ENCODE data around the gene GNAL.
"Not testable (repeated sequence)": the region's sequence is repeated elsewhere in the genome, so short reads cannot be mapped to it uniquely, and the experiment has no call there.

Gene GNAL

DNA sequence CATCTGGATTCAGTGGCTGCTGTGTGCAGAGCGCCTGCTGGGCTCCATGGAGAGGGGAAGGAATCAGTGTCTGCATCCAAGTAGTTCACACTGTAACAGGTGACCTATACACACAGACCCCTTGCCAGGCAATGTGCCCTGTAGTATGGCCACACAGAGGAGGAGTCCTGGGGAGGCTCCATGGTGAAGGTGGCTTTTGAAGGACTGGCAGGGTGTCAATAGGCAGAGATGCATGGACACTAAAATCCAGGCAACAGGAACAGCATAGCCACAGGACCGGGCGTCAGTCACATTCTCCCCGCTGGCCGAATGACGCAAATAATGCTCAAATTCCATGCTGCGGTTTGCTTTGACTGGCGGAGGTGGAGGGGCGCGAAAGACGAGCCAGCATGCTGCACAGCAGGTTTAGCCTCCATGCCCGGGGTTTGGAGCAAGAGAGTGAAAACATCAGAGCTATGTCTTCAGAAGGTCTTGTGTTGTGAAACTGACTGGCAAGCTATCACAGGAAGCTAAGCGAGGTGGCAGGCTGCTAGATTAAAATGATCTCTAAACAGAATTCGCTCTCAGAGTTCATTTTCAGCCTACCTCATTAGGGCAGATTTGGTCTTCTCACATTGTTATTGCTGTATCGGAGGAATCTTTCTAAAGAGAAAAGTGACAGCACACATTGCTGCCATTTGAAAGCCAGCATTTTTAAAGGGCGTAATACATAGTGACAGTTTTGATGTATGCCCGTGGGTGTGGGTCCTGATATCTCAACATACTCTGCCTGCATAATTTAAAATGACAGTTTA lies 161.0 kb downstream of the GNAL start:
- DNase-seq (ENCODE audit: low spot score) = peak; percentile 66

DNA sequence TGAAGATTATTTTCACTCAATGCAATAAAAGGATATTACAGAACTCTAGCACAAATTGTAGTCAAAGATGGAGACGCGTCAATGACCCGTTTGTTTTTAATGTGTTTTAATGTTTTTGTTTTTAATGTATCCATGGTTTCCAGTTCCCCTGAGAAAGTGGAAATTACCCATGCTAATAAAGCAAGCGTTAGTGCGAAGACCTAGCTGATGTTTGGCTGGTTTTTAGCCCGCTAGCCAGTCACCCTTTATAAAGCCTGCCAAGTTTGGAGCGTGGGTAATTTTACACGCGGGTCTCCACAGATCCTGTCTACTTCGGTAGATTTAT lies 161.7 kb downstream of the GNAL start:
- DNase-seq (ENCODE audit: low spot score) = no peak

DNA sequence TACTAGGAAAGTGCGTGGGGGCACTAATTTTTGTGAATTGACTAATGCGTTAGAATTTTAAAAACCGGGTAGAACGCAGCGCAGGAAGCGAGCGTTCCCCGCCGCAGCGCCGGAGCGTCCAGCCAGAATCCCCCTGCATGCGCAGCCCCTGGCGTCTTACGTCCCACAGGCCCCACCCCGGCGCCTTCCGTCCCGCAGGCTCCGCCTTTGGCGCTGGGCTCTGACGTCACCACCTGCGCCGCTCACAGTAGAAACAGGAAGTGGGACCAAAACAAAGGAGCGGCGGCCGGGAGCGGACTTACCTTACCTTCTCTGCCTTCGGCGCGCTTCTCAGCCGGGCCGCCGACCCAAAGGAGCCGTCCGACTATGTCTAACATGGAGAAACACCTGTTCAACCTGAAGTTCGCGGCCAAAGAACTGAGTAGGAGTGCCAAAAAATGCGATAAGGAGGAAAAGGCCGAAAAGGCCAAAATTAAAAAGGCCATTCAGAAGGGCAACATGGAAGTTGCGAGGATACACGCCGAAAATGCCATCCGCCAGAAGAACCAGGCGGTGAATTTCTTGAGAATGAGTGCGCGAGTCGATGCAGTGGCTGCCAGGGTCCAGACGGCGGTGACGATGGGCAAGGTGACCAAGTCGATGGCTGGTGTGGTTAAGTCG lies 162.2 kb downstream of the GNAL start, which contains the start of gene CHMP1B:
CHMP1B (plus strand) TSS at position 268 of the 660 bp plus-strand sequence; CDS start at position 367, 99 bp downstream.
- peak; percentile 96 for DNase-seq (ENCODE audit: low spot score)

DNA sequence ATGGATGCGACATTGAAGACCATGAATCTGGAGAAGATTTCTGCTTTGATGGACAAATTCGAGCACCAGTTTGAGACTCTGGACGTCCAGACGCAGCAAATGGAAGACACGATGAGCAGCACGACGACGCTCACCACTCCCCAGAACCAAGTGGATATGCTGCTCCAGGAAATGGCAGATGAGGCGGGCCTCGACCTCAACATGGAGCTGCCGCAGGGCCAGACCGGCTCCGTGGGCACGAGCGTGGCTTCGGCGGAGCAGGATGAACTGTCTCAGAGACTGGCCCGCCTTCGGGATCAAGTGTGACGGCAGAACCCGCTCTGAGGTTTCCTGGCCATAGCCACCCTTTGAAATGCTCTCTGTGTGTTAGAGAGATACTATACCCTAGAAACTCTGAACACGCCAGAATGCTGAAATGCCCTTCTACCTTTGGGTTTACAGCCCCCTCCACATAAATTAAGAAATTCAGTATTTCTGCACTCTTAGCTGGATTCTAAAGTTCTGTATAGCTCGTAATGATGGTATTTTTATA lies 162.8 kb downstream of the GNAL start:
- no peak for DNase-seq (ENCODE audit: low spot score)

DNA sequence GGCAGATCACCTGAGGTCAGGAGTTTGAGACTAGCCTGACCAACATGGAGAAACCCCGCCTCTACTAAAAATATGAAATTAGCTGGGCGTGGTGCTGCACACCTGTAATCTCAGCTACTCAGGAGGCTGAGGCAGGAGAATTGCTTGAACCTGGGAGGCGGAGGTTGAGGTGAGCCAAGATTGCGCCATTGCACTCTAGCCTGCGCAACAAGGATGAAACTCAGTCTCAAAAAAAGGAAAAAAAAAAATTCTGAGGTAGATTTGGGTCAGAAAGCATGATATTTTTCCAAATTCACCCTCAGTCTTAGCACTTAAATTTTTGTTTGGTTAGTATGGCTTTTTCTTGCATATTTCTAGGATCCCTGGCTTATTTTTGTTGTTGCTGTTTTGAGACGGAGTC lies 165.5 kb downstream of the GNAL start:
- not testable (repeated sequence) for DNase-seq (ENCODE audit: low spot score)

DNA sequence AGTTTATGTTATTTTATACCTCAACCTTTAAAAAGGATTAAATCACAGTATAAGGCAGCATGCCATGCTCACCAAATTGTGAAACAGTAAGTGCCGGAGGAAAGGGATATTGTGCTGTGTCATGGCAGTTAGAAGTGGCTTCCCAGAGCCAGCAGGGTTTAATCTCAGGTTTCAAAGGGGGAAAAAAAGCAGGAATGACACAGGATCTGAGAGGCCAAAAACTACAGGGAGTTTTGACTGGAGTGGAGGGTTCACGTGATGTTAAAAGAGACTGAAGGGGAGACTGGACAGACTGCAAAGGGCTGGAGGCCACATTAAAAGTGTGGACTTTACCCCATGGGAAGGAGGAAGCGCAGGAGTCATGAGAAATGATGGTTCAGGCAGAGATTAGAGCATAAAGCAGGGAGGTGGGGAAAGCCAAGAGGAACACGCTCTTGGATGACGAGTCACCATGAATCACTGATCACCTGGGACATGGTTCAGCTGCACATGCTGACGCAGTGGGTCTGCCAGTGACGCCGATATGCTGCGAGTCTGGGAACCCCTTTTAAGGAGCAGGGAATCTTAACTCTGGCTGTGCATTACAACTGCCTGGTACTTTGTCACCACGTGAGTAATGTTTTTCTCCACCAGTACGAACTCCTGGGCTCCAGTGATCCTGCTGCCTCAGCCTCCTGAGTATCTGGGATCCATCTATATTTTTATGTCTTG lies 168.3 kb downstream of the GNAL start:
- peak; percentile 30 for DNase-seq (ENCODE audit: low spot score)

DNA sequence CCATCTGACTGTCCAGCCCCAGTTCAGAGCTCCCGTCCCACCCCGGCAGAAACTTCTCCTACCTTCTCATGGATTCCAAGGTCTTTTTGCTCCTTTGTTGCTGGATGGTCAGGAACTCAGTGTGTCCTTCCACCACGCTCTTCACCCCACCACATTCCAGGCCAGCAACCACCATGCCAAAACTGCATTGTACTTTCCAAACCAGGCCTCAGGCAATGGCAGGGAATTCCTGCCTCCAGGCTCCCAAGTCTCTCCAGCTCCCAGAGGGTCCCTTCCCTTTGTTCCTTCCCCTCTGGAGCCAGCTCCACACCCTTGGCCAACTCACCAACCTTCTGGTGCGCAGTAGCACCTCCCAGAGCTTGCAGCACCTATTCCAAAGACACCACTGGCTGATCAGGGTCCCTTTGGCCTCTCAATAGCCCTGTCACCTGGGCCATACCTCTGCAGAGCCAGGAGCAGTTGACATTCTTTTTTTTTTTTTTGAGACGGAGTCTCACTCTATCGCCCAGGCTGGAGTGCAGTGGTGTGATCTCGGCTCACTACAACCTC lies 170.3 kb downstream of the GNAL start:
- no peak for DNase-seq (ENCODE audit: low spot score)

DNA sequence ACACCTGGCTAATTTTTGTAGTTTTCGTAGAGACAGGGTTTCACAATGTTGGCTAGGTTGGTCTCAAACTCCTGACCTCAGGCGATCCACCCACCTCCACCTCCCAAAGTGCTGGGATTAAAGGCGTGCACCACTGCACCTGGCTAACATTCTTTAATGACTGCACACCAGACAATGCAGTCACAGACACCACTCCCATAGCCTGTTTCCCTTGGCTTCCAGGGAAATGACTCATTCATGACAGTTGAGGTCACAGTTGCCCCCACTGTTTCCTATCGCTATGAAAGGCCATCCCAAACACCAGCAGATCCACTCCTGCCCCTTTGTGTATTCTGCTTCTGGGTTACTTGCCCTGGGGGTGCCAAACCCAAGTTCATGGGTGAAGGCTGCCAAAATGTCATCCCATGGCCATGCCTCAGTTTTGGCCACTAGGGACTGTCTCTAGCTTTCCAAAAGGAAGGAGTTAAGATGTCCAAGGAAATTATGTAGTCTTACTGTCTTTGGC lies 170.9 kb downstream of the GNAL start:
- DNase-seq (ENCODE audit: low spot score) = no peak

DNA sequence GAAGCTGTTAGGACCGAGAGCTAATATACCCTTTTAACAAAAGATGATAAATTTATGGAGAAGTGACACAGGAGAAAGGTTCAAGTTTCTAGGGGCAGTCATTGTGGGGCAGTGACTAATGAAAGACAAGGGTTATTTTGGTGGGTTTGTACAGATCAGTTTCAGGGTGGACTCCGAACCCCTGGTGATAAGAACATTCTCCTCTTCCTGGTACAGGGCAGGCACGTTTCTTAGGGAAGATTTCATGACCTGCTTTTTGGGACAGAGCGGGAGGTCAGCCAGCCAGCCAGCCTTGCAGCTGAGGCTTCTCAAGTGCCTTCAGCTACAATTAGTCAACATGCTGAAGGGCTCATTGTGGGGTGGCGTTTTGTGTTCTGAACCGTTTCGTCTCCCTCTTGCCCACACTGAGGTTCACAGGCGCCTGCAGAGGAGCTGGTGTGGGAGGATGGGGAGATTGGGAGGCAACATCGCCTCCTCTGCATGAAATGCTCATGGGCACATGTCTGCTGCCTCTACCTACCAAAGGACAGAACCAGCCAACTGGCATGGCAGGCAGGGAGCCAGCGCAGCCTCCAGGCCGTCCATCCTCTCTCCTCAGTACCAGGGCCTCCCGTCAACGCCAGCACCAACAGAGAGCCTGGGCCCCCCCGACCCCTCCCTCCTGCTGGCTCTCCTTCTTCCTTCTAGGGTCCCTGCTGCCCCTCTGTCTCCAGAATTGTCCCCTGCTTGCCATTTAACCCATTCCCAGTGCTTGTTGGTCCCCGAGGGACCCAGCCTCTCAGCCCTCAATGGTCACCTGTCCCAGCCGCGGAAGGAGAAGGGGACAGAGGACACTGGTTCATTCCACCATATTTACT lies 171.8 kb downstream of the GNAL start:
- no peak for DNase-seq (ENCODE audit: low spot score)

DNA sequence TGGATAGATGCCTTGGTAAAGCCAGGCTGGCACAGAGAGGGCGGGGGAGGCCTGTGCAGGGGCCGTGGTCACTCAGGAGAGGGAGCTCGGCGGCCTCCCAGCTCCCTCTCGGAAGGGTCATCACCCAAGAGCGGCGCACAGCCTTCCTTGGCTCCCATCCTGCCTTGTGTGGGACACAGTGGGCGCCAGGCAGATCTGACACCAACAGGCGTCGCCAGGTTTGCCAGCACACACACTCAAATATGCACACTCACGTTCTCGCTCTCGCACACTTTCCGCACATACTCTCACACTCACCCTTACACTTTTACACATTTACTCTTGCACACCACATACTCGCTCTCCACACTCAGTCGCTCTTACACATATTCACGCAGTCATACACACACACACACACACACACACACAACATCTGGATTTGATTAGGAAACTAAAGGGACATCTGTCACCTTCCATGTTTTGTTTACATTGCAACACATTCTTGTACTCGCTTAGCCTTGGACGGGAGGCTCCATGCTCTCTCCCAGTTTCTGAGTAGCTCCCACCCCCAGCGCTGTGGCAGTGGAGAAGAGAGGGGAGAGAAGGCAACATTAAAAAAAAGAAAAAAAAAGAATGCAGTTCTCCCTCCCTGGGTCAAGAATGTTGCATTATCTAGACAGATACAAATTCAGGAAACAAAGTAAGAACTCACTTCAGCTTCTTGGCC lies 172.7 kb downstream of the GNAL start:
- DNase-seq (ENCODE audit: low spot score) = no peak

DNA sequence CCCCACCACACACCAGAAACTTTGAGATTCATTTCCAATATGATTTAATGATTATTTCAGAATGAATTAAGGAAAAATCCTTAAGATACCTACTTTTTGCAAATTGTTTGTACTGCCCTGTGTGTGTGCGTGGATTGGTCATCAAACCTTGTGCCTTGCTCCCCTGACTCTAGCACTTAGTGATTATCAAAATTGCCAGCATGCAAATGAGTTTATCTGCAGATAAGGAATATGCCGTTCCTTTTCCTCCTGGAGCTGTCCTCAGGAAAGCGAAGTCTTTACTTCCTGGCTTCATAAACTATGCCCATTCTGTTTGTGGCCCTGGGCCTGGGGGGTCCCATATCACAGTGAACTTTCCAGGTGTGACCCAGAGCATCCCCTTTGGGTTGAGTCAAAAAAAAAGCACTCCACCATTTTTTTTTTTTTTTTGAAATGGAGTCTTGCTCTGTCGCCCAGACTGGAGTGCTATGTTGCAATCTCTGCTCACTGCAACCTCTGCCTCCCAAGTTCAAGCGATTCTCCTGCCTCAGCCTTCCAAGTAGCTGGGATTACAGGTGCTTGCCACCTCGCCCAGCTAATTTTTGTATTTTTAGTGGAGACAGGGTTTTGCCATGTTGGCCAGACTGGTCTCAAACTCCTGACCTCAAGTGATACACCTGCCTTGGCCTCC lies 173.5 kb downstream of the GNAL start:
- DNase-seq (ENCODE audit: low spot score) = no peak

DNA sequence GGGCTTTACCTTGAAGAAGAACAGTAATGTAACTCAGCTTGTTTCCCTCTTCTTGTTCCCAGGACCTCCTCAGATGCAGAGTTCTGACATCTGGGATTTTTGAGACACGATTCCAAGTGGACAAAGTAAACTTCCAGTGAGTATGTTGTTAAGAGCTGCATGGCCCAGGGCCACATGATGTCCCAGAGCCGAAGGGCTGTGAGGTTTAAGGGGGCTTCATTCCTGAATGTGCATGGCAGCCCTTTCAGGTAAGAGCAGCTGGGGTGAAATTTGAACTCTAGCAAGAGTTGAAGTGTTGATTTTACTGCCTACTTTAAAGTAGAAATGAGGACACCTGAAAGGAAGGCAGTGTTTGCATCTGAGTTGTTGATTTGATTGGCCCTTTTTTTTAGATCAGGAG lies 175.4 kb downstream of the GNAL start:
- no peak for DNase-seq (ENCODE audit: low spot score)

DNA sequence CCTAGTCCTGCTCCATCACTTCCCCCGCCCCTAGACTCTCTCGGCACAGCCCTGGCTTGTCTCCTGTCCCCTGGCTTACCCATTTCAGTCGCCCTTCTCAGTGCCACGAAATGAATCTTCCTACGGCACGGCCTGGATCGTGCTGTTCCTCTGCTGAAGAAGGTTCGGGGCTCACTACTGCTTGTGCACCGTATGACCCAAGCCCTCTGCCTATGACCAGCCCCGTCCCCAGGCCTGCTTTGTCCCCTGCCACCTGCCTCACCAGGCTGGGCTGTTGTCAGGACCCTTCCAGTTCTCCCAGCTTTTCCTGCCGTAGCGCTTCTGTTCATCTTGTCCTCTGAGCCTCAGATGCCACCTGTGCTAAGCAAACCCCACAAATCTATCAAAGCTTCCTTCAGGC lies 176.0 kb downstream of the GNAL start:
- DNase-seq (ENCODE audit: low spot score) = no peak

DNA sequence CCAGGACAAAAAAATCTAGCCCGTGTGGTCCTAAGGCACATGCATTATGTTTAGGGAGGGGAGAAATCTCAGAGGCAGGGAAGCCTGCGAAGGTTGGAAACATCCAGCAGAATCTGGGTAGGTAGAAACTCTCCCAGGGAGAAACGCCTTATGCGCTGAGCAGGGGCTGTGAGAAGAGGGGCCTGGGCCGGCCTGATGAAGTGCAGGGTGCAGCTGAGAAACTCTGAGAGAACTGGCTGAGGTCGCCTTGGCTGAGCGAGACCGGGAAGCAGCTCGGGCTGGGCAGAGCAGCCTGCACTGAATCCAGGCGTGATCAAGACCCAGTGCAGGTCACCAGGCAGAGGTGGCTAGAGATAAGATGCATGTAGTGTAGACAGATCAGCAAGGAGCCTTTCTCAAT lies 177.3 kb downstream of the GNAL start:
- no peak for DNase-seq (ENCODE audit: low spot score)

DNA sequence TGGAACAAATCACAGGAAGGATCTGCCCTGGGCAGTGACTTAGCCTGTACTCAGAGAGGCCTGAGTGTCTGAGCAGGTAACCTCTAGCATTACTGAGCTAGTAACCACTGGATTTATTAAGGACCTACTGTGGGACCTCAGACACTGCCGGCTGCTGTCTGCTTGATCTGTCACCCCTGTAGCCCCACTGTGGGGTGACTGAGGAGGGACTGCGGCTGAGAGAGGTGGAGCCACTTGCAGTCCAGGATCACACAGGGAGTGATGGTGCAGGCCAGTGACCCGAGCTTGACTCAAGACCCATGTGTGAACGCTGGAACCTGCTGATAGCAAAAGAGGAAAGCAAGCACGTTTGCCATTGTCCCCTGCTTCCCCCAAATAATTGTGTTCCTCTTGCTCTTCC lies 177.7 kb downstream of the GNAL start:
- DNase-seq (ENCODE audit: low spot score) = no peak

DNA sequence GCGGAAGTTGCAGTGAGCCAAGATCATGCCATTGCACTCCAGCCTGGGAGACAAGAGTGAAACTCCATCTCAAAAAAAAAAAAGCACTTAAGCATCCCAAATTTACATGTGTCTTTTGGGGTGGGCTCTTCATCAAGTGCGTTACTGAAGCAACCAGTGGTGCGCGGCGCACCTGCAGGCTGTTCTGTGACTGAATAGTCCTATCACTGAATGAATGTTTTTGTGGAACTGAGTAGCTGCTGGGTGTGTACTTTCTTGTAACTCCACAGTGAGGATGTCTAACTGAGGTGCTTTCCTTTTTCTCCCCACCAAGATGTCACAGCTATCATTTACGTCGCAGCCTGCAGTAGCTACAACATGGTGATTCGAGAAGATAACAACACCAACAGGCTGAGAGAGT lies 179.2 kb downstream of the GNAL start:
- no peak for DNase-seq (ENCODE audit: low spot score)

DNA sequence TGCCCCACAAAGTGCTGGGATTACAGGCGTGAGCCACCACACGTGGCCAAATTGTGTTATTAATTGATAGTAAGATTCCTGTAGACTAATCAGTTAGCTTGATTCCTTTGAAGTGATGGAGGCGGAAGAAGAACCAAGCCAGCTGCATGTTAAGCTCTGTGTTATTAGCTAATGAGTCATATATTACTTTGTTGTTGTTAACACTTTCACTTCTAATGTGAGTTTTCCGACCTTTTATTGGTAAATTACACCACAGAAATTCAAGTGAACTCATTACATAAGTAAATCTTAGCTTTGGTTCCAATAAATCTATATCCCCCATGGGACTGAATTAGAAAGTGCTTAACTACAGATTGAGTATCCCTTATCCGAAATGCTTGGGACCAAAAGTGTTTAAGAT lies 182.4 kb downstream of the GNAL start:
- DNase-seq (ENCODE audit: low spot score) = no peak

DNA sequence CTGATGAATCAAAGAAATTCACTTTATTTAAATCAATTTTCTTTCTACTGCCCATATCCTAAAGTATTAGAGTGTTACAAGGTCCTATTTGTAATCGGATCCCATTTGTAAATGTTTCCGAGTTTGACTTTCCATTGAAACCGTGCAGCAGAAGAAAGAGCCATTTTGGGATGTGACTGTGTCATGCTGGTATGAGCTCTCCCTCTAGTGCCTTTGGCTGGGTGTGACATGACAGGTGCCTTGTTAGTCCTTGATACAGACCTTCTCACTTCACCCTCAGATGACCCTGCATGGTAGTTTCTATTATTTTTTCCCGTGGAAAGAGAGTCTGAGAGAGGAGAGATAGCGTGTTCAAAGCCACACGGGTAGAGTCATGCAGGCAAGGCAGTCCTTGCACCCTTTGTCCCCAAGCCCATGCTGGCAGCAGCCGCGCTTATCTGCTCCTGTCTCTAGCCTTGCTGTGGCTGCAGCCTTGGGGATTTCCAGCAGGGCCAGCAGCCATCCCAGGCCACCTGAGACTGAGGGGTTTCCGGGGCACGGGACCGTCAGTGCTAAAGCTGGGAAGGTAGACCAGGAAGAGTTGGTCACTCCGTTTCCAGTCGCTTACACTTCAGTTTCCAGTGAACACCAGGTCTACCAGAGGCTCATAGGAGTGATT lies 183.5 kb downstream of the GNAL start:
- no peak for DNase-seq (ENCODE audit: low spot score)

DNA sequence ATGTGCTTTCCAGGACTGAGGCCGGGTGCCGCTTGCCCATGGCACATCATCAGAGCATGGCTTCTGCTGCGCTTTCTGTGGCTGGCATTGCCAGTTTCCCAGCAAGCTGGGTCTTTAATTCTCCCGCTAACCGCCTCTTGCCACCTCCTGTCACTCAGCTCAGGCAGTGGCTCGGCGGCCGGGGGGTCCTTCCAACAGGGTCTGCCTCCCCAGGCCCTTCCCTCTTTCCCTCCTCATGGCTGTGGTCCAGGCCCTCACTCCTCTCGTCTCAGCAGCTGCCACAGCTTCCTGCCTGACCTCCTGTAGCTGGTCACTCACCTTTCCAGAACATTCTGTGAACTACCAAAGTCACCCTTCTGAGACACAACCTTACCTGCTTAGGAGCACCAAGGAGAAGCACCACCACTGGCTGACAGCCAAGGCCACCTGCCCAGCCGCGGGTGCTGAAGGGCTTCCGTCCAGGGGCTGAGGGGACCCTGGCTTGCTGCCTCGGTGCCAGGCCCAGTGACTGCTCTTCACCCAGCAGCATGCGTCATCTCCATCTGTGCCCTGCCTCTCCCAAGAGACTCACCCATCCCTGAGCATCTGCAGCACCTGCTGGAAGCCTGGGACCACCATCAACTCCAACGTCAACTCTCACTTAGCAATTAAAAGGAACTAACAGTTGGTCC lies 184.7 kb downstream of the GNAL start:
- DNase-seq (ENCODE audit: low spot score) = no peak

Data from pons (tissue), 1 donor.